Measurements from ENCODE around the gene NCMAP. TPM values are rescaled to one million over a fixed set of nuclear protein-coding genes. Genes with fewer than 3 reads are reported as not detected.

NCMAP gene
- total and polyA plus RNA-seq, 10 donors = 0.03 to 0.22 (median 0.10) TPM; not detected in 5

GRCh38 chr1:24654010-24654409 is 98.1 kb downstream of the NCMAP start:
- H3K27ac ChIP-seq = no peak overlapping the region
- peaks cover 6 to 100% (median 100%) of the 10 kb centered on the region in 6 donors for H3K36me3 ChIP-seq
- H3K4me3 ChIP-seq = no peak overlapping the region
- TF ChIP-seq POLR2A (IDR thresholded peaks at IDR 0.05) (no peak), POLR2AphosphoS5 (IDR thresholded peaks at IDR 0.05) (no peak), CTCF (IDR thresholded peaks at IDR 0.05 in 8 of 11, conservative IDR thresholded peaks at IDR 0.05 in 3 of 11) (no peak)
- H3K27me3 ChIP-seq (replicated peaks in 1 of 7) = no peaks in the 10 kb centered on the region
- intact Hi-C loops (cut with DNase I; ENCODE audit: low total_unique reads) = no loop called here
- no peaks in the 10 kb centered on the region for H3K9me3 ChIP-seq
- no peak for DNase-seq
- H3K4me1 ChIP-seq = peaks cover 0 to 27% (median 0%) of the 10 kb centered on the region in 6 donors
- 94 to 99% (median 96%) methylated on average over 3 of the region's 3 CpGs for WGBS, 5 donors

- H3K4me1 ChIP-seq = peaks cover 0 to 37% (median 0%) of the 10 kb centered on the region in 6 donors
- intact Hi-C loops (cut with DNase I; ENCODE audit: low total_unique reads) = no loop called here
- DNase-seq = no peak
- no peak for TF ChIP-seq CTCF (IDR thresholded peaks at IDR 0.05 in 8 of 11, conservative IDR thresholded peaks at IDR 0.05 in 3 of 11)
- no peak for TF ChIP-seq POLR2AphosphoS5 (IDR thresholded peaks at IDR 0.05)
- TF ChIP-seq POLR2A (IDR thresholded peaks at IDR 0.05) = no peak
- H3K36me3 ChIP-seq = peaks cover 6 to 100% (median 98%) of the 10 kb centered on the region in 6 donors
- no peaks in the 10 kb centered on the region for H3K27me3 ChIP-seq (replicated peaks in 1 of 7)
- H3K9me3 ChIP-seq = no peaks in the 10 kb centered on the region
- H3K27ac ChIP-seq = no peak overlapping the region
- no peak overlapping the region for H3K4me3 ChIP-seq
- WGBS, 5 donors = 65 to 86% (median 76%) methylated on average over 1 of the region's 1 CpG
These were observed 100.2 kb downstream of the NCMAP start for GRCh38 chr1:24656046-24656445.

DNA sequence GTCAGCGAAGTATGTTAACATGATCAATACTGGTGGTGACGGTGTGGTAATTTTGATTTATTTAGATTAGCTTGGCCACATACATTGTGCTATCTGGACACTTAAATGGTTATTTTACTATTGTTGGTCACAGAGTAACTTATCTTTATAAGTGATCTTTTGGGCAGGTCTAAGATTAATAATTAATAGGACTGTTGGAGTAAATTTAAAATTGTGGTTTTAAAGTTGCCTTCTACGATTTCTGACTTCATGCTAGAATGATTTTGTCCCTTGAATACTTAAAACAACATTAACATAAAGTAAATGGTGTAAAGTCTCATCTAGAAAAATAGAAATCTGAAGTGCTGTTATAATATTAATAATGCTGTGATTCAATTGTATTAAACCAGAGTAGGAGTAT is 101.9 kb downstream of the NCMAP start:
- H3K4me3 ChIP-seq = no peak overlapping the region
- intact Hi-C loops (cut with DNase I; ENCODE audit: low total_unique reads) = no loop called here
- WGBS, 5 donors = 83 to 88% (median 86%) methylated on average over 3 of the region's 3 CpGs
- TF ChIP-seq POLR2A (IDR thresholded peaks at IDR 0.05) = no peak
- TF ChIP-seq CTCF (IDR thresholded peaks at IDR 0.05 in 8 of 11, conservative IDR thresholded peaks at IDR 0.05 in 3 of 11) = no peak
- no peak for TF ChIP-seq POLR2AphosphoS5 (IDR thresholded peaks at IDR 0.05)
- H3K9me3 ChIP-seq = no peaks in the 10 kb centered on the region
- no peak overlapping the region for H3K27ac ChIP-seq
- H3K36me3 ChIP-seq = peaks cover 3 to 100% (median 98%) of the 10 kb centered on the region in 6 donors
- no peaks in the 10 kb centered on the region for H3K27me3 ChIP-seq (replicated peaks in 1 of 7)
- DNase-seq = no peak
- peaks cover 0 to 37% (median 0%) of the 10 kb centered on the region in 6 donors for H3K4me1 ChIP-seq

Small RNA genes lying within 50 kb of the gene (small RNA-seq; reads per million reads assigned to genes)
- gene RF00019 = 0 reads per million in 4 donors

Other genes starting within 250 kb of the NCMAP start
- not detected for gene GRHL3, start 236.7 kb upstream of the NCMAP start, total RNA-seq
- under 1 TPM in 2 of 3 donors, not detected in 1; 0.04 to 0.06 TPM for gene GRHL3, start 236.7 kb upstream of the NCMAP start, polyA plus RNA-seq
- gene STPG1, start 142.3 kb upstream of the NCMAP start, total RNA-seq = 1 to 10 TPM; 1.5 to 5.8 (median 5.1) TPM
- 1 to 10 TPM; 1.8 to 3.0 (median 2.3) TPM for gene STPG1, start 142.3 kb upstream of the NCMAP start, polyA plus RNA-seq
- 10 to 100 TPM; 19.6 to 49.2 (median 25.4) TPM for gene NIPAL3, start 140.3 kb upstream of the NCMAP start, total RNA-seq
- 1 to 10 TPM; 5.3 to 6.4 (median 5.7) TPM for gene NIPAL3, start 140.3 kb upstream of the NCMAP start, polyA plus RNA-seq
- gene RCAN3, start 53.3 kb upstream of the NCMAP start, total RNA-seq = 10 to 100 TPM; 14.4 to 21.7 (median 17.9) TPM
- gene RCAN3, start 53.3 kb upstream of the NCMAP start, polyA plus RNA-seq = 1 to 10 TPM; 6.1 to 7.2 (median 6.4) TPM
- gene SRRM1, start 87.2 kb downstream of the NCMAP start, total RNA-seq = 100 to 1,000 TPM; 129 to 169 (median 150) TPM
- 10 to 100 TPM; 25.6 to 42.2 (median 41.8) TPM for gene SRRM1, start 87.2 kb downstream of the NCMAP start, polyA plus RNA-seq
- gene CLIC4, start 189.4 kb downstream of the NCMAP start, total RNA-seq = 10 to 100 TPM; 60.9 to 99.6 (median 73.8) TPM
- 10 to 100 TPM; 17.0 to 32.2 (median 27.0) TPM for gene CLIC4, start 189.4 kb downstream of the NCMAP start, polyA plus RNA-seq

Data from spleen (tissue), 11 donors.